ENCODE data around the gene RNF41. TPM values are rescaled to one million over a fixed set of nuclear protein-coding genes. Genes with fewer than 3 reads are reported as not detected.
A peak's percentile ranks its signal among the peaks of the same experiment; 100 is the strongest.

Gene RNF41
- total RNA-seq, 1 donor from 2014 or later: 50.8 TPM

- H3K4me1 Mint-ChIP-seq (ENCODE audit: low read depth): peaks cover 31% of the 10 kb centered on the region
- H3K4me3 Mint-ChIP-seq (ENCODE audit: low read depth): peak overlapping the region; percentile 95
- H3K9me3 Mint-ChIP-seq (ENCODE audit: low read depth): no peaks in the 10 kb centered on the region
- peaks cover 3% of the 10 kb centered on the region for H3K36me3 Mint-ChIP-seq (ENCODE audit: insufficient read depth)
- peak overlapping the region; percentile 99 for H3K27ac Mint-ChIP-seq
- no peaks in the 10 kb centered on the region for H3K27me3 Mint-ChIP-seq
- no peak for TF ChIP-seq CTCF (IDR thresholded peaks at IDR 0.05; ENCODE audit: unreplicated experiment)
- no peak for DNase-seq (ENCODE audit: low spot score, unreplicated experiment)
Observed at GRCh38 chr12:56220611-56221231, 1.0 kb downstream of the RNF41 start.

- Mint-ChIP-seq H3K9me3 (ENCODE audit: low read depth) (no peaks in the 10 kb centered on the region), H3K27ac (no peak overlapping the region), H3K4me3 (ENCODE audit: low read depth) (peak overlapping the region; percentile 16), H3K27me3 (no peaks in the 10 kb centered on the region), H3K4me1 (ENCODE audit: low read depth) (peaks cover 24% of the 10 kb centered on the region), H3K36me3 (ENCODE audit: insufficient read depth) (peaks cover 7% of the 10 kb centered on the region)
- TF ChIP-seq CTCF (IDR thresholded peaks at IDR 0.05; ENCODE audit: unreplicated experiment): no peak
- DNase-seq (ENCODE audit: low spot score, unreplicated experiment): no peak
Observed at GRCh38 chr12:56219840-56220239, 1.9 kb downstream of the RNF41 start.

- Mint-ChIP-seq H3K4me1 (ENCODE audit: low read depth) (peaks cover 6% of the 10 kb centered on the region), H3K4me3 (ENCODE audit: low read depth) (no peak overlapping the region), H3K27ac (no peak overlapping the region), H3K36me3 (ENCODE audit: insufficient read depth) (peaks cover 17% of the 10 kb centered on the region), H3K9me3 (ENCODE audit: low read depth) (no peaks in the 10 kb centered on the region), H3K27me3 (no peaks in the 10 kb centered on the region)
- TF ChIP-seq CTCF (IDR thresholded peaks at IDR 0.05; ENCODE audit: unreplicated experiment): no peak
- DNase-seq (ENCODE audit: low spot score, unreplicated experiment): no peak
Observed at GRCh38 chr12:56216461-56216860, 5.3 kb downstream of the RNF41 start.

- no peaks in the 10 kb centered on the region for H3K27me3 Mint-ChIP-seq
- TF ChIP-seq CTCF (IDR thresholded peaks at IDR 0.05; ENCODE audit: unreplicated experiment): no peak
- peaks cover 21% of the 10 kb centered on the region for H3K36me3 Mint-ChIP-seq (ENCODE audit: insufficient read depth)
- H3K9me3 Mint-ChIP-seq (ENCODE audit: low read depth): no peaks in the 10 kb centered on the region
- DNase-seq (ENCODE audit: low spot score, unreplicated experiment): no peak
- no peaks in the 10 kb centered on the region for H3K4me1 Mint-ChIP-seq (ENCODE audit: low read depth)
- H3K4me3 Mint-ChIP-seq (ENCODE audit: low read depth): no peak overlapping the region
- H3K27ac Mint-ChIP-seq: no peak overlapping the region
Observed at GRCh38 chr12:56213878-56214277, 7.8 kb downstream of the RNF41 start.

GRCh38 chr12:56212361-56212760 lies 9.4 kb downstream of the RNF41 start:
- Mint-ChIP-seq H3K4me1 (ENCODE audit: low read depth) (no peaks in the 10 kb centered on the region), H3K4me3 (ENCODE audit: low read depth) (no peak overlapping the region), H3K27ac (no peak overlapping the region), H3K27me3 (no peaks in the 10 kb centered on the region), H3K9me3 (ENCODE audit: low read depth) (no peaks in the 10 kb centered on the region), H3K36me3 (ENCODE audit: insufficient read depth) (peaks cover 23% of the 10 kb centered on the region)
- DNase-seq (ENCODE audit: low spot score, unreplicated experiment): no peak
- no peak for TF ChIP-seq CTCF (IDR thresholded peaks at IDR 0.05; ENCODE audit: unreplicated experiment)
